Activated gamma-delta T cell (primary cell): ENCODE data around the gene ITCH.

Source experiments
- DNase-seq: peaks from one replicate; lab custom pipeline; 2025; lab: John Stamatoyannopoulos, UW

The ITCH gene

GRCh38 chr20:34530342-34530741, 167.3 kb downstream of the ITCH start:
- DNase-seq, result no peak

- no peak for DNase-seq
These were observed 168.7 kb downstream of the ITCH start for GRCh38 chr20:34531608-34532265.

GRCh38 chr20:34532320-34532719, 169.2 kb downstream of the ITCH start:
- DNase-seq, result no peak

- no peak for DNase-seq
These were observed 169.7 kb downstream of the ITCH start for GRCh38 chr20:34532756-34533155.

- DNase-seq, result no peak
These were observed 171.5 kb downstream of the ITCH start for GRCh38 chr20:34534391-34535165.

- DNase-seq, result no peak
These were observed 172.3 kb downstream of the ITCH start for GRCh38 chr20:34535301-34535840.

GRCh38 chr20:34535857-34536256, 172.8 kb downstream of the ITCH start:
- no peak for DNase-seq

GRCh38 chr20:34536798-34537394, 173.8 kb downstream of the ITCH start:
- DNase-seq, result no peak

GRCh38 chr20:34537651-34538050, 174.6 kb downstream of the ITCH start:
- DNase-seq, result no peak

- no peak for DNase-seq
These were observed 175.6 kb downstream of the ITCH start for GRCh38 chr20:34538671-34539123.

- DNase-seq, result no peak
These were observed 176.7 kb downstream of the ITCH start for GRCh38 chr20:34539756-34540155.

GRCh38 chr20:34540596-34541263, 177.7 kb downstream of the ITCH start:
- DNase-seq, result no peak

- DNase-seq, result no peak
These were observed 178.3 kb downstream of the ITCH start for GRCh38 chr20:34541264-34541901.

GRCh38 chr20:34541917-34542316, 178.8 kb downstream of the ITCH start:
- no peak for DNase-seq

- DNase-seq, result no peak
These were observed 179.4 kb downstream of the ITCH start for GRCh38 chr20:34542439-34542838.

GRCh38 chr20:34543463-34544056, 180.5 kb downstream of the ITCH start:
- no peak for DNase-seq

- DNase-seq, result no peak
These were observed 181.2 kb downstream of the ITCH start for GRCh38 chr20:34544109-34544796.

GRCh38 chr20:34546751-34547181, 183.7 kb downstream of the ITCH start:
- DNase-seq, result no peak

- no peak for DNase-seq
These were observed 185.0 kb downstream of the ITCH start for GRCh38 chr20:34547844-34548613.
